Renal pelvis (tissue), 4 donors: ENCODE results near the gene PLA2G10. TPM values are rescaled to one million over a fixed set of nuclear protein-coding genes. Genes with fewer than 3 reads are reported as not detected.
"Not testable (repeated sequence)": the region's sequence is repeated elsewhere in the genome, so short reads cannot be mapped to it uniquely, and the experiment has no call there.

Experiments used
- DNase-seq: peaks from one replicate; pipeline ENCODE4 v3.0.0-alpha.2; 2013
- polyA plus RNA-seq, 3 donors: library from polyadenylated mRNA; unstranded; fragments of 120-200 nt; gene quantifications; one replicate each; pipeline ENCODE4 v1.2.1, GENCODE V29; 2013; ENCODE audit not compliant: insufficient read length in 3 of 3

PLA2G10 gene
- polyA plus RNA-seq, 3 donors = 0.31 to 1.2 (median 0.74) TPM

- no peak for DNase-seq
Observed at GRCh38 chr16:14667347-14668266, 26.5 kb downstream of the PLA2G10 start.

DNA sequence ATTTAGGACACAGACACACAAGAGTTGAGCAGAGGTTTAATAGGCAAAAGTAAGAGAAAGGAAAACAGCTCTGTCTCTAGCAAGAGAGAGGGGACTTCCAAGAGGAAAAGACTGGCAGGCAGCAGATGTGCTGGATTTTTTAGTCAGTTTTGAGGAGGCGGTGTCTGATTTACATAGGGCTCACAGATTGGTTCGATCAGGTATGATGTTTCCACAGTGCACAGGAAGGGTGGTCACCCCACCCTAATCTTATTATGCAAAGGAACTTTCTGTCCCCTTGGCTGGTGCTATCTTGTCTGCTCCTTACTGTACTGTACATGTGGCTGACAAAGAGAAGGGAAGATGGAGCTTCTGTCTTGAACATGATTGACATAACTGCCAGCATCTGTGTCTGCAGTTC is 36.0 kb downstream of the PLA2G10 start:
- no peak for DNase-seq

DNA sequence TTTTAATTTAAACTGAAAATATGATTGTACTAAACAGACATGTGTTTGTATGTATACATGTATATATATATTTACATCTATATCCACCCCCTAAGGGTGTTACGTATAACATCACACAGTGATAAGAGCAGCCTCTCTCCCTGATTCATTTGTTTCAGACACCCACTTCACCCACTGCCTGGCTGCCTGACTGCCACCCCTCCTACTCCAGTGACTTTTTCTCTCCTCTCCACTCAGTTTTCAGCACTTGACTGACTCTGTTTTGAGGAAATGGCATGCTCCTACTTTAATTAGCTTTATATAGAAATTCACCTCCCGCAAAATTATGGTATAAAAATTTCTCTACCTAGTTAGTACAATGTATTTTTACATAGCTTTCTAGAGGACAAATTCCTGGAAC is 41.4 kb downstream of the PLA2G10 start:
- no peak for DNase-seq

DNA sequence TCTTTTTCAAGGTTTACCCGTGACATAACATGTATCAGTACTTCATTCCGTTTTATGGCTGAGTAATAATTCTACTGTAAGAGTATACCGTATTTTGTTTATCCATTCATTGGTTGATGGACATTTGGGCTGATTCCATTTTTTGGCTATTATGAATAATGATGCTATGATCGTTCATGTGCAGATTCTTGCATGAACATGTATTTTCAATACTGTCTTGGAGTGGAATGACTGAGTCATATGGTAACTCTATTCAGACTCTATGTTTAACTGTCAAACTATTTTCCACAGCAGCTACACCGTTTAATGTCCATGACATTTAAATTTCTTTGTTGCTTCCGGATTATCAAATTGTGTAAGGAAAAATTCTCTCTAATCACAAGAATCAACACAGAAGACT is 43.5 kb downstream of the PLA2G10 start:
- no peak for DNase-seq

DNA sequence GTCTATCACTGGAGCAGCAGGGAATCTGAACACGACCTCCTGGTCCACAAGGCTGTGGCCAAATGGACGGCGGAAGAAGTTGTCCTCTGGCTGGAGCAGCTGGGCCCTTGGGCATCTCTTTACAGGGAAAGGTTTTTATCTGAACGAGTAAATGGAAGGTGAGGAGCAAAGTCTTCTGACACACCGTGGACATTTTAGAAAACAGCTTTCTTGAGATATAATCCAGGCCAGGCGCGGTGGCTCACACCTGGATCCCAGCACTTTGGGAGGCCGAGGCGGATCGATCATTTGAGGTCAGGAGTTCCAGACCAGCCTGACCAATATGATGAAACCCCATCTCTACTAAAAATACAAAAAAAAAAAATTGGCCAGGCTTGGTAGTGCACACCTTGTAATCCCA is 44.3 kb downstream of the PLA2G10 start:
- DNase-seq = no peak

DNA sequence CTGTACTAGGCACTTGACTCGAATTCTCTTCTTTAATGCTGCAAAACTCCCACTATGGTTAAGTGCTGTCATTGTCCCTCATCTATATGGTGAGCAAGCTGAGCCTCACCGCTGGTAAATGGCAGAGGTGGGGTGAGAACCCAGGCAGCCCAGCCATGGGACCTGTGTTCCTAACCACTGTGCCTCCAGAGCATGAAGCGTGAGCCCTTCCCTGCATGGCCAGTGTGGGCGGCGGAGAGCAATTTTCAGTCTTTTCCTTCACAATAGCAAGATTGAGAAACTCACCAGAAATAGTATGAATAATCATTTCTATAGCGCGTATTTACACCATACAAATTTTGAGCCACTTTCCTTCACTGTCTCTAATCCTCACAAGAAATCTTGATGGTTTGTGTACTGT is 52.2 kb downstream of the PLA2G10 start:
- DNase-seq = no peak

GRCh38 chr16:14641206-14641605 is 52.9 kb downstream of the PLA2G10 start:
- no peak for DNase-seq

DNA sequence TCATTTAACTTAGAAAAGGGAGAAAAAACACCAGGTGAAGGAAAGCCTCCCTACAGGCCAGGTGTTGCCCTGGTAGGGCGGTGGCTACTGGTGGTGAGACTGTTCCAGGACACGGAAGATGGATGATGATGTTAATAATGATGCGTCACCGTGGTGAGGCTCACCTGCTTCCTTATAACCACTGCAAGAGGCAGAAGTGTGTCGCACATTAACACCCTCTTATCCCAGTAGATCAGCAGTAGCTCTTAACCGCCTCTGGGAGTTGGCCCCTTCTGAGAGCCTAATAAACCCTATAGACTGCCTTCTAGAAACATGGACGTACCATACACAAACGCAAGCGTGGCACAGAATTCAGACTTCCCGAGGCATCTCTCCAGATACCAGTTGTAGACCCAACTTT is 53.6 kb downstream of the PLA2G10 start:
- no peak for DNase-seq

DNA sequence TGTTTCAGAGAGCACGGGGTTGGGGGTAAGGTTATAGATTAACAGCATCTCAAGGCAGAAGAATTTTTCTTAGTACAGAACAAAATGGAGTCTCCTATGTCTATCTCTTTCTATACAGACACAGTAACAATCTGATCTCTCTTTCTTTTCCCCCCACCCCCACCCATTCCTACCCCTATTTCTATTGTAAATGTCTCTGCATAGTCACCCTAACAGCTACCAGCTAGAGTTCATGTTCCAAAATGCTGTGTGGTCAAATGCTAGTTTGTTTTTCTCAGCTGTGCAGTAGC is 57.2 kb downstream of the PLA2G10 start:
- DNase-seq = not testable (repeated sequence)

- DNase-seq = not testable (repeated sequence)
Observed at GRCh38 chr16:14636179-14636950, 57.7 kb downstream of the PLA2G10 start.

- DNase-seq = no peak
Observed at GRCh38 chr16:14635395-14636165, 58.5 kb downstream of the PLA2G10 start.

DNA sequence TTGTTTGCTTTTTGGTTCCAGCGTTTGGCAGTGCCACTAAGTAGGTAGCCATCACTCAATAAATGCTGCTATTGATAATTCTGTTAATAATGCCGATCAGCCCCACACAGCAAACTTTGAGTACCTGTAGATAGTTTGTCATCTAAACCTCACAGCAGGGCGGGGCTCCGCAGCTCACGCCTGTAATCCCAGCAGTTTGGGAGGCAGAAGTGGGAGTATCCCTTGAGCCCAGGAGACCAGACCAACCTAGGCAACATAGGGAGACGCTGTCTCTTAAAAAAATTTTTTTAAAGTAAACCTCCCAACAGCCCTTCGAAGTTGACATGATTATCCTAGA is 59.8 kb downstream of the PLA2G10 start:
- no peak for DNase-seq

DNA sequence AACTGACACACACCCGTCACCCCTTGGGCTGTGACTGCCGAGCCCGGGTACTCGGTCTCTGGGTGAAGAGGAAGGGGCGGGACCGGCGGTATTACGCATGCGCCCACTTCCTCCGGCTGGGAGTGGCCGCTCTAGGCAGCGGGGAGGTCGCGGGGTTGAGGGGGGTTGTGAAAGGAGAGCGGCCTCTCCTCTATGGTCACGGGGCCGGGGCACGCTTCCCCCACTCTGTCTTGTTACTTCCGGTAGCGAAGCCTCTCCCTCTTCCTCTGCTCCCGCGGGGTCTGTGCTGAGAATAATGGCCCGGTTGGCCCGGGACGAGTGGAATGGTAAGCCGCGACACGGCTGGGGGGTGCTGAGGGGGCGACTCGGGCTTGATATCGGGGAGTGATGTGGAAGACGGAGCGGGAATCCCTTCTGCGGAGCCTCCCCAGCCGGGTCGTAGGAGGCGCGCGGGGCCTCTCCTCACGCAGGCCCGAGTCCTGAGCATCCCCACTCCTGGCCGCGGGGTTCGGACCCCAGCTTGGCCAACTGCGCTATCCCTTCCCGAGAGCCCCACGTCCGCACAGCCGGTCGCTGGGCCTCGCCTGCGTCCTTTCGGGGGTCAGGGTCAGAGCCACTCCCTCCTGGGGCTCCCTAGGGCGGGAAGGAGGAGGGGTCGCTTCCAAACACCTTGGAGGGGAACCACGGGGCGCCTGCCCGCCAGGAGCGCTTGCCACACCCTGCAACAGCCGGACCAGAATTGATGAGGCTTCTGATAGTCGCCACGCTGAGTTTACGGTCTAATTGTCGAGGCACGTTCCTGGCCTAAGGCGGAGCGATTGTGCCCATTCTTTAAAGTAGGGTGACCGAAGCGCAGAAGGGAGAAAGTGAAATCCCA is 61.2 kb downstream of the PLA2G10 start, which contains the start of gene BFAR:
Gene BFAR, plus strand, starts transcription at position 259 of the 877 bp plus-strand sequence. CDS start 11,396 bp downstream, outside the sequence.
- peak; percentile 97 for DNase-seq

GRCh38 chr16:14630620-14631330 is 63.3 kb downstream of the PLA2G10 start:
- DNase-seq = not testable (repeated sequence)

- peak; percentile 94 for DNase-seq
Observed at GRCh38 chr16:14629919-14630619, 64.0 kb downstream of the PLA2G10 start, which contains the start of gene PARN. TSS of gene PARN (minus strand) at chr16:14630260. CDS start at chr16:14630125, 135 bp downstream.

DNA sequence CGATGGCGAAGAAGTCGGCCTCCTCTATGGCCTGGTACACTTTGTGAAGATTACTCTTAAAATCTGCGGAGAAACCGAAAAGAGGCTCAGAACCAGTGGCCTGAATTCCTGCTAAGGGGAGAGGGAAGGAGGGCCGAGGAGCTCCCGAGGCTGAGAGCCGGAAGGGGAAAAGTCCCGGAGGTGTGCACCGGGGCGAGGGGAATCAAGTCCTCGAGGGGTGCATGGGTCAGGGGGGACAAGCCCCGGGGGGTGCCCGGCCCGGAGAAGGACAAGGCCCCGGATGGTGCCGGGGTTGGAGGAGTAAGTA is 64.5 kb downstream of the PLA2G10 start:
- no peak for DNase-seq

GRCh38 chr16:14628806-14629611 is 65.1 kb downstream of the PLA2G10 start:
- DNase-seq = no peak

- DNase-seq = no peak
Observed at GRCh38 chr16:14627078-14627477, 67.0 kb downstream of the PLA2G10 start.
